PC-9 (cell line): ENCODE results near the gene MAGEE1. TPM values are rescaled to one million over a fixed set of nuclear protein-coding genes. Genes with fewer than 3 reads are reported as not detected.

Source experiments
- Bru-seq: library from RNA; stranded (reverse); fragments of 400-500 nt; gene quantifications from one replicate; lab custom pipeline; 2021; lab: Mats Ljungman, UMichigan
- BruChase-seq, 2 experiments: library from RNA; stranded (reverse); fragments of 400-500 nt; gene quantifications; one replicate each; lab custom pipeline; 2021; lab: Mats Ljungman, UMichigan
- BruUV-seq: library from RNA; stranded (reverse); fragments of 400-500 nt; replicated peaks from 2 replicates; lab custom pipeline; 2021; lab: Mats Ljungman, UMichigan
- CTCF ChIA-PET: fragments of 300-600 bp; sonication (Branson Sonifier 250); formaldehyde crosslinking; loops from one replicate; lab custom pipeline; 2022; ENCODE audit warnings: antibody characterized with exemption; lab: Charles Lee
- POLR2A ChIA-PET: fragments of 300-600 bp; sonication (Branson Sonifier 250); formaldehyde crosslinking; loops from one replicate; lab custom pipeline; 2022; ENCODE audit warnings: antibody characterized with exemption; ENCODE audit not compliant: unreplicated experiment; lab: Charles Lee
- DNase-seq, 2 experiments: peaks; one replicate each; pipeline versions ENCODE4 v3.0.0 to v3.0.0-alpha.2; 2015 to 2022; ENCODE audit warnings: mixed read lengths in 1 of 2
- H2AFZ ChIP-seq: fragments of 200-600 bp; sonication (generic); 2 replicates; pipeline ENCODE4 v1.8.1; 2017; ENCODE audit warnings: antibody characterized with exemption
- H3F3A ChIP-seq: fragments of 200-600 bp; sonication (generic); 2 replicates; pipeline ENCODE4 v1.8.1; 2017; ENCODE audit warnings: antibody characterized with exemption, mild to moderate bottlenecking, low read depth; ENCODE audit not compliant: insufficient read depth
- H3K27ac ChIP-seq: fragments of 200-600 bp; sonication (generic); 2 replicates; pipeline ENCODE4 v1.6.1; 2016; ENCODE audit warnings: mixed run types
- H3K27me3 ChIP-seq: fragments of 200-600 bp; sonication (generic); 2 replicates; pipeline ENCODE4 v1.6.1; 2016; ENCODE audit warnings: low read depth, mixed run types; ENCODE audit not compliant: insufficient read depth
- H3K36me3 ChIP-seq: fragments of 200-600 bp; sonication (generic); 2 replicates; pipeline ENCODE4 v1.6.1; 2016; ENCODE audit warnings: low read depth, mixed run types
- H3K4me1 ChIP-seq: fragments of 200-600 bp; sonication (generic); replicated peaks from 2 replicates; pipeline ENCODE4 v1.6.1; 2016; ENCODE audit warnings: mixed run types; ENCODE audit not compliant: insufficient read depth
- H3K4me2 ChIP-seq: fragments of 200-600 bp; sonication (generic); 2 replicates; pipeline ENCODE4 v1.6.1; 2017; ENCODE audit warnings: mixed run types
- H3K4me3 ChIP-seq: fragments of 200-600 bp; sonication (generic); 2 replicates; pipeline ENCODE4 v1.6.1; 2016; ENCODE audit warnings: mixed run types
- H3K79me2 ChIP-seq: fragments of 200-600 bp; sonication (generic); 2 replicates; pipeline ENCODE4 v1.6.1; 2017; ENCODE audit warnings: low read depth, mixed run types
- H3K9me2 ChIP-seq: fragments of 200-600 bp; sonication (generic); 2 replicates; pipeline ENCODE4 v1.8.1; 2017; ENCODE audit warnings: mild to moderate bottlenecking; ENCODE audit not compliant: insufficient read depth
- H3K9me3 ChIP-seq: fragments of 200-600 bp; sonication (generic); 2 replicates; pipeline ENCODE4 v1.8.1; 2016; ENCODE audit warnings: low read depth; ENCODE audit not compliant: insufficient read depth
- H4K20me1 ChIP-seq: fragments of 200-600 bp; sonication (generic); 2 replicates; pipeline ENCODE4 v1.8.1; 2017; ENCODE audit not compliant: insufficient read depth
- EZH2 ChIP-seq: fragments of 200-600 bp; sonication (generic); IDR thresholded peaks from 2 replicates; pipeline ENCODE4 v1.8.0; 2017; ENCODE audit warnings: antibody characterized with exemption, low read depth
- intact Hi-C: fragments of 100-400 bp; cut with micrococcal nuclease; formaldehyde crosslinking; loops from one replicate; pipeline ENCODE4 v1.10.0; 2022; ENCODE audit not compliant: unreplicated experiment
- long read RNA-seq: library from polyadenylated mRNA; stranded (forward); transcript quantifications from one replicate; pipeline ENCODE4 v2.0.0, GENCODE V29; 2022
- total RNA-seq: library from RNA; stranded (reverse); gene quantifications from 2 replicates; pipeline ENCODE4 v1.2.3, GENCODE V29; 2021
- TF ChIP-seq, protein P1 (sequence below): fragments of 200-600 bp; sonication (generic); conservative IDR thresholded peaks from 2 replicates; pipeline ENCODE4 v1.6.1; 2017; ENCODE audit warnings: mixed run types, antibody characterized with exemption, mild to moderate bottlenecking, moderate library complexity

The MAGEE1 gene, protein sequence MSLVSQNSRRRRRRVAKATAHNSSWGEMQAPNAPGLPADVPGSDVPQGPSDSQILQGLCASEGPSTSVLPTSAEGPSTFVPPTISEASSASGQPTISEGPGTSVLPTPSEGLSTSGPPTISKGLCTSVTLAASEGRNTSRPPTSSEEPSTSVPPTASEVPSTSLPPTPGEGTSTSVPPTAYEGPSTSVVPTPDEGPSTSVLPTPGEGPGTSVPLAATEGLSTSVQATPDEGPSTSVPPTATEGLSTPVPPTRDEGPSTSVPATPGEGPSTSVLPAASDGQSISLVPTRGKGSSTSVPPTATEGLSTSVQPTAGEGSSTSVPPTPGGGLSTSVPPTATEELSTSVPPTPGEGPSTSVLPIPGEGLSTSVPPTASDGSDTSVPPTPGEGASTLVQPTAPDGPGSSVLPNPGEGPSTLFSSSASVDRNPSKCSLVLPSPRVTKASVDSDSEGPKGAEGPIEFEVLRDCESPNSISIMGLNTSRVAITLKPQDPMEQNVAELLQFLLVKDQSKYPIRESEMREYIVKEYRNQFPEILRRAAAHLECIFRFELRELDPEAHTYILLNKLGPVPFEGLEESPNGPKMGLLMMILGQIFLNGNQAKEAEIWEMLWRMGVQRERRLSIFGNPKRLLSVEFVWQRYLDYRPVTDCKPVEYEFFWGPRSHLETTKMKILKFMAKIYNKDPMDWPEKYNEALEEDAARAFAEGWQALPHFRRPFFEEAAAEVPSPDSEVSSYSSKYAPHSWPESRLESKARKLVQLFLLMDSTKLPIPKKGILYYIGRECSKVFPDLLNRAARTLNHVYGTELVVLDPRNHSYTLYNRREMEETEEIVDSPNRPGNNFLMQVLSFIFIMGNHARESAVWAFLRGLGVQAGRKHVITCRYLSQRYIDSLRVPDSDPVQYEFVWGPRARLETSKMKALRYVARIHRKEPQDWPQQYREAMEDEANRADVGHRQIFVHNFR
- 4.2 and 4.6 TPM in 2 replicates for total RNA-seq
- Bru-seq, nascent RNA, result percentile 38 among the genes with signal in this experiment
- BruChase-seq, experiment 1, labeled RNA remaining after a 2-hour chase, result percentile 56 among the genes with signal in this experiment
- percentile 71 among the genes with signal in this experiment for BruChase-seq, experiment 2, labeled RNA remaining after a 6-hour chase
- long read RNA-seq, partial matches to known transcripts, result 0 of 3 reads
- long read RNA-seq, other reads (novel, unspliced or antisense), result 0 of 3 reads

DNA sequence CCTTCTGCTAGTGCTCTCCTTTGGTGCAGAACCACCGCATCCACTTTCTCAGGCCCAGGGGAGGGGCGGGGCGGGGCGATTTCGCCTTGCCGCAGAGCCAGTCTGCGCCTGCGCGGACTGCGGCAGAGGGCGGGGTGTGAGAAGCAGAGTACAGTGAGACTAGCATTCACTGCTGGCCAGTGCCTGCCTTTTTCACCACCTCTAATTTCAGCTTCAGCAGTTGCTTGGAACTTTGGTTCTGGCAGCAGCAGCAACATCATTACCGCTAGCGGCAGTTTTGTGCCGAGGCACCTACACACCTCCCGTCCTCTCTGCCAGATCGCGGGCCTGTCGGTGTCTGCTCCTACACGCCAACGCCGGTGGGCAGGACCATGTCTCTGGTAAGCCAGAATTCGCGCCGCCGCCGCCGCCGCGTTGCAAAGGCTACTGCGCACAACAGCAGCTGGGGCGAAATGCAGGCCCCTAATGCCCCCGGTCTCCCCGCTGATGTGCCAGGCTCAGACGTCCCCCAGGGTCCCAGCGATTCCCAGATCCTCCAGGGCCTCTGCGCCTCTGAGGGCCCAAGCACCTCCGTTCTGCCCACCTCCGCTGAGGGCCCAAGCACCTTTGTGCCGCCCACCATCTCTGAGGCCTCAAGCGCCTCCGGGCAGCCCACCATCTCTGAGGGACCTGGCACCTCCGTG lies at the start of gene MAGEE1:
Gene MAGEE1, plus strand, starts transcription at position 151 of the 683 bp plus-strand sequence. Its CDS starts 221 bp downstream, at position 372.
- no peaks in the 10 kb centered on the region for H3K79me2 ChIP-seq
- H3K27me3 ChIP-seq, result no peaks in the 10 kb centered on the region
- H3K9me3 ChIP-seq, result no peaks in the 10 kb centered on the region
- no TSS peak for BruUV-seq
- H3K9me2 ChIP-seq, result no peaks in the 10 kb centered on the region
- H3K4me3 ChIP-seq, result peak within 1 kb of the TSS; percentile 46; the same call in 1 of the 2 replicates
- H4K20me1 ChIP-seq, result no peaks in the 10 kb centered on the region
- no peaks in the 10 kb centered on the region for H3K4me1 ChIP-seq
- ChIA-PET CTCF (no interaction called here), POLR2A (no interaction called here)
- DNase-seq, result peak; percentile 35 to 67
- no peaks in the 10 kb centered on the region for H3F3A ChIP-seq
- peak within 1 kb of the TSS; percentile 80 for H2AFZ ChIP-seq
- H3K4me2 ChIP-seq, result peak within 1 kb of the TSS; percentile 69
- TF ChIP-seq EZH2, result no peak
- TF ChIP-seq, protein P1, sequence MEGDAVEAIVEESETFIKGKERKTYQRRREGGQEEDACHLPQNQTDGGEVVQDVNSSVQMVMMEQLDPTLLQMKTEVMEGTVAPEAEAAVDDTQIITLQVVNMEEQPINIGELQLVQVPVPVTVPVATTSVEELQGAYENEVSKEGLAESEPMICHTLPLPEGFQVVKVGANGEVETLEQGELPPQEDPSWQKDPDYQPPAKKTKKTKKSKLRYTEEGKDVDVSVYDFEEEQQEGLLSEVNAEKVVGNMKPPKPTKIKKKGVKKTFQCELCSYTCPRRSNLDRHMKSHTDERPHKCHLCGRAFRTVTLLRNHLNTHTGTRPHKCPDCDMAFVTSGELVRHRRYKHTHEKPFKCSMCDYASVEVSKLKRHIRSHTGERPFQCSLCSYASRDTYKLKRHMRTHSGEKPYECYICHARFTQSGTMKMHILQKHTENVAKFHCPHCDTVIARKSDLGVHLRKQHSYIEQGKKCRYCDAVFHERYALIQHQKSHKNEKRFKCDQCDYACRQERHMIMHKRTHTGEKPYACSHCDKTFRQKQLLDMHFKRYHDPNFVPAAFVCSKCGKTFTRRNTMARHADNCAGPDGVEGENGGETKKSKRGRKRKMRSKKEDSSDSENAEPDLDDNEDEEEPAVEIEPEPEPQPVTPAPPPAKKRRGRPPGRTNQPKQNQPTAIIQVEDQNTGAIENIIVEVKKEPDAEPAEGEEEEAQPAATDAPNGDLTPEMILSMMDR, result no peak
- no peak within 1 kb of the TSS for H3K27ac ChIP-seq
- intact Hi-C loops, result no loop called here
- H3K36me3 ChIP-seq, result no peaks in the 10 kb centered on the region

DNA sequence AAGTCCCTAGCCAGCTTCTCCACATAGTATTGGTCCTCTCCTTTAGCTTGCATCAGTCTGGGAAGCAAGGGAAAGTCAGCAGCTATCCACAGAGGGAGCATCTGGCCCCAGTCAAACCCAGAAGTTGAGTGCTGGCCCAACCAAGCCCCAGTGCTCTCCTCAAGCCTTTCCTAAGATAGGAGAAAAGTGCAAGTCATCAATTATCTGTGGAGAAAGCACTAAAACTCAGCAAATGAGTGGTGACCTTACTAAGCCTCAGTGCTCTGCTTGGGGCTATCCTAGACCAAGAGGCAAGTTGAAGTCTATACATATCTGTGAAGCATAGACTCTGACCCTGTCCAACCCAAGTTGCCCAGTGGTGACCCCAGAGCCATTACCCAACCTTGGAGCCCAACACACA lies 28.5 kb upstream of the MAGEE1 start:
- POLR2A ChIA-PET, result no interaction called here
- Histone ChIP-seq H3K27me3 (no peaks in the 10 kb centered on the region), H3K9me2 (no peaks in the 10 kb centered on the region), H4K20me1 (no peaks in the 10 kb centered on the region), H3K4me2 (no peak overlapping the region), H2AFZ (no peak overlapping the region), H3K4me1 (no peaks in the 10 kb centered on the region), H3K9me3 (no peaks in the 10 kb centered on the region; the same call in 1 of the 2 replicates), H3K79me2 (no peaks in the 10 kb centered on the region), H3K36me3 (no peaks in the 10 kb centered on the region), H3F3A (no peaks in the 10 kb centered on the region), H3K27ac (no peak overlapping the region), H3K4me3 (no peak overlapping the region)
- TF ChIP-seq, protein P1, result no peak
- no peak for TF ChIP-seq EZH2
- no TSS peak for BruUV-seq
- CTCF ChIA-PET, result no interaction called here
- no peak for DNase-seq
- intact Hi-C loops, result no loop called here
